ENCODE results near the gene DNM2.

GRCh38 chr19:10690341-10690781, 27.5 kb upstream of the DNM2 start:
- TF ChIP-seq CTCF (IDR thresholded peaks at IDR 0.05) (no peak), POLR2AphosphoS5 (IDR thresholded peaks at IDR 0.05) (no peak), EP300 (IDR thresholded peaks at IDR 0.05) (no peak)
